Measurements from ENCODE around the gene NDRG4.

NDRG4 gene

DNA sequence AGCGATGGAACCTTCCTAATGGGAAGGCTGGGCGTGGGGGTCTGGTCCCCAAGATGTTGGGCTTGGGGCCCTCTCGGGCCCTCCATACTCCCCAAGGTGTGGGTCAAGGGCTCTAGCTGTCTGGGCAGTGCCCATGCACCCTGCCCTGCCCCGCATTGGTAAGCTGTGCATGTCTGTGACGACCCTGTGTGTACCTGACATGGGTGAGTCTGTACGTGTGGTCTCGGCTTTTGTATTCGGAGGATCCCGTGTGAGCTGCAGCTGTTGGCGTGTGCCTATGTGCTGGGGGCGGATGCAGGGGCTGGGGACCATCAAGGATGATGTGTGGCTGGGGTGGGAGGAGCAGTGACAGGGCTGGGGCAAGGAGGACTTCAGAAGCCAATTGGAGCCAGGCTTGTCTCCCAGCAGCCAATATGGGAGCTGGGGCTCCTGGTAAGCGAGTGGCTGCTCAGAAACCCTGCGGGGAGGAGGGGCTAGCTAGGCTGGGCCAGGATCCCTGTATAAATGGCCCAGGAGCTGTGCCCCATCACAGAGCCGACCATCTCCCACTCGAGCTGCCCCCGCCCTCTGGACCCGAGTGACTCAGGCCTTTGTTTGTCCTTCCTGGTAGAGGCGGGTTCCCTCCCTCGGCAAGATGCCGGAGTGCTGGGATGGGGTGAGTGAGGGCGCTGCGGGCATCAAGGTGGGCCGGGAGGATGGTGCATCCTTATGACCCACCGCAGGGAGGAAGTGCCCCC lies at the start of gene NDRG4:
NDRG4 (plus strand) TSS at position 529 of the 737 bp plus-strand sequence; CDS start at position 635, 106 bp downstream.
- DNase-seq (ENCODE audit: low spot score) = peak; percentile 79

DNA sequence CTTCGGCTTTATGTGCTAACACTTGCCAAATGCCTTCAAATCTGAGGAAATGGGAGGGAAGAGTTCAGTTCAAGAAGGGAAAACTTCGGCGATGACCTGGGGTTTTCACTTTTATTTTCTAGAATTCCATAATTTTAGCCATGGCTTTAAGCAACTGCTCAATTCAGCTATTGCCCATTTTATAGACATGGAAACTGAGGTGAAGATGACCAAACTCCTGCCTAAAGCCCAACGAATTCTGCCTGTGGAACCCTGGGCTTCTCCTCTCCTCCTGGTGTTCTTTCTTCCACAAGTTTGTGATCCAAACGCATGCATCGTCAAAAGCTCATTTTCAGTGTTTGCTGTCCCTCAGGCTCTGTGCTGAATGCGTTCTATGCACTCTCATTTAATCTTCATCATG lies 49.4 kb upstream of the NDRG4 start:
- DNase-seq (ENCODE audit: low spot score) = no peak

DNA sequence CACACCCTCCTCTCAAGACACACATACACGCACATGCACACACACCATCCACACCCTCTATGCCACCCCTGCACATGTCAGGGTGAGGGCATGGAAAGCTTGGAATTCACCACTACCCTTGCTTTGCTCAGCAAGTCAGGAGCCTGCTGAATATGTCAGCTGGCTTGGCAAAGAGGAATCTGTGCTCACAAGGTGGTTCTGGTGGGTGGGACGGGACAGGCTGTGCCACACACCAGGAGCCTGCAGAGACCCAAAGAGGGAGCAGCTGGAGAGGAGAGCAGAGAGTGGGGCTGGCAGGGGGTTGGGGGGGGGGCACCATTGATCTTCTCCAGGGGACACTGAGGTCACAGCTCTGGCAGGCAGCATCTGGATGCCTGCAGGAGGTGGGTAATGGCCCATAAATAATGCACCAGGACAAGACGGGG lies 48.7 kb upstream of the NDRG4 start:
- no peak for DNase-seq (ENCODE audit: low spot score)

GRCh38 chr16:58451945-58452401 lies 48.0 kb upstream of the NDRG4 start:
- DNase-seq (ENCODE audit: low spot score) = peak; percentile 21

DNA sequence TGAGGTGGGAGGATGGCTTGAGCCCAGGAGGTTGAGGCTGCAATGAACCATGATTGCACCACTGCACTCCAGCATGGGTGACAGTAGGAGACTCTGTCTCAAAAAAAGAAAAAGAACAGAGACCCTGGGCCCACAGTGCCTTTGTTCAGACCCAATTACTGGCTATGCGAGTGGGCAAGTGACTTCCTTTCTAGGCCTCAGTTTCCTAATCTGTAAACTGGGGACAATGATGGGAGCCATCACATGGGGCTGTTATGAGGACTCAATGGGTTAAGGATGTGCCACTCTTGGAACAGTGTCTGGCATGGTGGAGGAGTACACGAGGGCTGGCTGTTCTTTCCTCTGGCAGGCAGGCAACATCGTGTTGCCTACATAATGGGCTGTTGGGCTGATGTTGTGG lies 47.3 kb upstream of the NDRG4 start:
- no peak for DNase-seq (ENCODE audit: low spot score)

DNA sequence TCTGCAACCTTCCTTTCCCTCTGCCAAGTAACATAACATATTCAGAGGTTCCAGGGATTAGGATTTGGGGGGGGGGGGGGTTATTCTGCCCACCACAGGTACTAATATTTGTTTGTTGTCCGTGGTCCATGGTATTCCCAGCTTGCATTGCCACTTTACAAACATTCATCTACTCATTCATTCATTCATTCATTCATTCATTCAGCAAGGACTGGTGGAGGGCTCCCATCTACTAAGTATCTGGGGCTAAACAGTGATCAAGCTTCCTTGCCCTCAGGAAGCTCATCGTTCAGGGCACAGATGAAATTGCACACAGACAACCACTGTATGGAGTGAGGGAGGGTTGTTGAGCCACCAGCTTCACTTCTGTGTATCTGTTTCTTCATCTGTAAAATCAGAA lies 45.8 kb upstream of the NDRG4 start:
- no peak for DNase-seq (ENCODE audit: low spot score)

DNA sequence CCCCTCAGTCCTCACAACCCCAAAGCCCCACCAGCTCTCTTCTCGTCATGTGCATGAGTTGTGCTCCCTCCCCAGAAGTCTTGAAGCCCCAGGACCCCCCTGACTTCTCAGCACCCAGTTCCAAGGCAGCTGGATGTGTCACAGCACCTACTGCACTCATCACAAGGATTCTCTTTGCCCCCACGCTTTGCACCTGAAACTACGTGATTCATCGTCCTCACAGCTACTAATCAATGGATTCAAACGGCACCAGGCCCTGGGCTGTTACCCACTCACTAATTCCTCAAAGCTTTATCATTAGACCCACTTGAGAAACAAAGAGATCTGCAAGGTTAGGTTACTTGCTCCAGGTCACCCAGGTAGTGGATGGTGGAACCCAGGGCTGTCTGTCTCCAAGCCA lies 45.1 kb upstream of the NDRG4 start:
- no peak for DNase-seq (ENCODE audit: low spot score)

GRCh38 chr16:58455750-58456149 lies 44.2 kb upstream of the NDRG4 start:
- DNase-seq (ENCODE audit: low spot score) = no peak

GRCh38 chr16:58456193-58456592 lies 43.8 kb upstream of the NDRG4 start:
- no peak for DNase-seq (ENCODE audit: low spot score)

- DNase-seq (ENCODE audit: low spot score) = no peak
Observed at GRCh38 chr16:58458606-58459343, 41.2 kb upstream of the NDRG4 start.

DNA sequence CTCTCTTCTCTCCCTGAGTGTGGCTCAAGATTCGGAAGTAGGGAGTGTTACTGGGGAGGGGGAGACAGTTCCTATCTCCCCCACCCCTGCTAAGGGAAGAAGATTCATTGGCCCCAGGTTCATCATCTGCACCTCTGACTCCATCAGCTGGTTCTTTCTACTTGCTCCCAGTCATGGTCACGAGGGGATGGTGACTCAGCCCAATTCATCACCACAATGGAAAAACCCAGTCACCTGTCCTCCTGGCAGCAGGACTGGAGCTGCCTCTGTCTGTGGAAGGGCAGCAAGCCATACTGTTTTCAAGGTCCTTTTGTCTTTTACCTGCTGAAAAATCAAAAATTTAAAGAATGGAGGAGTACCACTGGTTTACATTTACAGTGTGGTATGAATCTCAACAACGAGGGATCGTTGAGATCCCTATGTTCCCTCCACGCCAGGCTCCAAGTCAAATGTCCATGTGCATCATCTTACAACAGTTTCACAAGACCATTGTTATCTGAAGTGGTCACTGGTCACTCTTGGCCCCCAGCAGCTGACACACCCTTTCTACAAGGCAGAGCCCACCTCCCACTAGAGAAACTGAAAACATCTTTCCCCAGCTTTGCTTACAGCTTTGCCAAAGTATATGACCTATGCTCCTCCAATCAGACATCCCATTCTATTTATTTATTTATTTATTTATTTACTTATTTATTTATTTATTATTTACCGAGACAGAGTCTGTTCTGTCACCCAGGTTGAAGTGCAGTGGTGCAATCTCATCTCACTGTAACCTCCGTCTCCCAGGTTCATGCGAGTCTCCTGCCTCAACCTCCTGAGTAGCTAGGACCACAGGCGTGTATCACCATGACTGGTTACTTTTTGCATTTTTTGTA lies 40.4 kb upstream of the NDRG4 start:
- DNase-seq (ENCODE audit: low spot score) = peak; percentile 78

DNA sequence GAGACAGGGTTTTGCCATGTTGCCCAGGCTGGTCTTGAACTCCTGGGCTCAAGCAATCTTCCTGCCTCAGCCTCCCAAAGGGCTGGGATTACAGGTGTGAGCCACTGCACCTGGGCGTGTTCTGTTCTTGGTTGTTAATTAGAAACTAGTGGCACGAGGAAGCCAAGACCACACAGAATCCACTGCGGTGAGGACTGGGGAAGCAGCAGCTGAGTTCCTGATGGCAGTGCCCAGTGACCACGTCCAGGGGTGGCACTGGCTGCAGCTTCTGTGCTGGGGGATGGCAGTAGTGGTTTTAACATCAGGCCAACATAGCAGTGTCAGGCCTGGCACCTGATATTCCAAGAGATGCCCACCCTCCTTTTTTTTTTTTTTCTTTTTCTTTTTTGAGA lies 39.7 kb upstream of the NDRG4 start:
- no peak for DNase-seq (ENCODE audit: low spot score)

- DNase-seq (ENCODE audit: low spot score) = peak; percentile 41
Observed at GRCh38 chr16:58461056-58461455, 38.9 kb upstream of the NDRG4 start.

DNA sequence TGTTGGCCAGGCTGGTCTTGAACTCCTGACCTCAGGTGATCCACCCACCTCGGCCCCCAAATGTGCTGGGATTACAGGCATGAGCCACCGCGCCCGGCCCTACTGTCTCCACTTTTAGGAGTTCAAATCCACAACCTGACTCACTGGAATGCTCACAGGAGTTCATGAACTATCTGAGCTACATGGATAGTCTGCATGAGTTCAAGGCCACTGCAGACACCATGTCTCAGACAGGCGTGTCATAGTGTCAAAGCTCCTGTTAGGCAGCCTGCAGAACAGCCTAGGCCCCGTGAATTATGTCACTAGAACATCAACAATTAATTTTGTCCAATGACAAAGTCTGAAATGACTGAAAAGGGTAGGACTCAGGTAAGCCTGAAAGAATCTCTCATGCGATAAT lies 38.3 kb upstream of the NDRG4 start:
- DNase-seq (ENCODE audit: low spot score) = no peak

- DNase-seq (ENCODE audit: low spot score) = no peak
Observed at GRCh38 chr16:58462089-58462488, 37.9 kb upstream of the NDRG4 start.

- DNase-seq (ENCODE audit: low spot score) = no peak
Observed at GRCh38 chr16:58462499-58462996, 37.4 kb upstream of the NDRG4 start.

GRCh38 chr16:58462997-58463941 lies 36.7 kb upstream of the NDRG4 start:
- DNase-seq (ENCODE audit: low spot score) = no peak

DNA sequence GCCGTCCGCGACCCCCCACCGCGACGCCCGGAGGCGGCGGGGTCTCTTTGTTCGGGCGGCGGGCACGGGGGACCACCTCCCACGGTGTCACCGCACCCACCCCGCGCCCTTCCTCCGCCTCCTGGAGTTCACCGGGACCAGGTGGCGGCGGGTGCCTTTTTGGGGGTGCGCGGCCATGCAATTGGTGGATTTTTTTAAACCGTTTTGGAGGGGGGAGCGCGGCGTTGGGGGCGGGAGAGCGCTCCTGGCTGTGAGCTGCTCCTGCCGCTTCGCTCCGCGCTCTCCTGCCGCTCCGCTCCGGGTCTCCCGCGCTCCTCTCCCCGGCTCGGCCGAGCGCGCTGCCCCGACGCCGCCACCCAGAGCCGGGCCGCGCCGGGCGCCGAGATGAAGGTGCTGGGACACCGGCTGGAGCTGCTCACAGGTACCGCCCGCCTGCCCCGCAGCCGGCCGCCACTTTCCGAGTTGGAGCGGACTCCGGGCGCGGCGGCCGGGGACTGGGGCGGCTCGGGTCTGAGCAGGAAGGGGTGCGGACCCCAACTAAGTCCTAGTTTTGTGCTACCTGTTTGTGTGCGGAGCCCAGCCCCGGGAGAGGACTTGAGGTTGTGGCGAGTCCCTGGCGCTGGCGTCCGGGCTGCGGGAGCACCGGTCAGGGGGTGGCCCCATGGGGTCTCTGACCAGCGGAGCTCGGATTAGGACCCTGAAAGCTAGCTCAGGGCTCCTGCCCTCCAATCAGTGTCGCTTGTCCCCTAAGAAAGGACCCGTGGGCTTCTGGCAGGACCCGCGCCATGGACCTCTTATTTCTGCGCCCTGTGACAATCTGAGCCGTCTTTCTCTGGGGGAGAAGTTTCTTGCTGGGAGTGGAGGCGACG lies 35.7 kb upstream of the NDRG4 start:
- no peak for DNase-seq (ENCODE audit: low spot score)

DNA sequence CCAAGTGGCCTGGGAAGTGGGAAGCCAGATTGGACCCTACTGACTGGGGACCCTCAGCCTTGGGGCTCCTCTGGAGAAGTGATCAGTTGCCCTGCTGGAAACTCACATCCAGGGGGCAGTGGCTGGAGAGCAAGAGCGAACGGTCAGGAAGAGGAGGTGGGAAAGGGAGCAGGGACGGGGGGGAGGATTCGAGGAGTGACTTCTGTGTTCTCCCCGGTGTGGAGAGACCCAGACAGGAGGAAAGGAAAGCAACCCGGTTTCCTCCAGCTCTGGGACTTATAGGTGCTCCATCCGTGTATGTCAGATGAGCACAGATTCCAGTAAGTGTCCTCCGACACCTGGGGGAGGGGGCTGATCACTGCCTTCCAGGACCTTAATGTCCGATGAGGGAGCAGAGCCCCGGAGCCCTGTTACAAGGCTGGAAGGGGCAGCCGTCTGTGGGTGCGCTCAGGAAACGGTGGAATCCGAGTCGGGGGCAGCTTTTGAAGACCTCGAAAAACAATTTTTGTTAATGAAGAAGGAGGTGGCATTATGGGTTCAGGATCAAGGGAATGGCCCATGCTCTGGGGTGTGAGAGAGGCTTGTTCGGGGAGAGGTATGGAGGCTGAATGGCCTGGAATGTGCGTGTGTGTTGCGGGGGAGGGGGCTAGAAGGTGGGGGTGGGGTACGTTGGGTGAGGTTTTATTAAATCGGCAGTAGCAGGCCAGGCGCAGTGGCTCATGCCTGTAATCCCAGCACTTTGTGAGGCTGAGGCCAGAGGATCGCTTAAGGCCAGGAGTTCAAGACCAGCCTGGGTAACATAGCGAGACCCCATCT lies 34.8 kb upstream of the NDRG4 start:
- DNase-seq (ENCODE audit: low spot score) = no peak
